Suprapubic skin (tissue), 4 donors: ENCODE results near the gene SHROOM3.

Experiments used
- CTCF ChIP-seq, 2 donors: fragments of 200-600 bp in 1 of 2; fragments of 450-650 bp in 1 of 2; sonication (generic) in 1 of 2; IDR thresholded peaks; one replicate each; pipeline ENCODE4 v1.5.1; 2016 to 2019; ENCODE audit warnings: antibody characterized with exemption in 2 of 2, mild to moderate bottlenecking in 1 of 2, moderate library complexity in 1 of 2
- POLR2A ChIP-seq, 2 donors: fragments of 450-650 bp; IDR thresholded peaks; one replicate each; pipeline ENCODE4 v1.6.1; 2017; ENCODE audit warnings: antibody characterized with exemption in 2 of 2, mild to moderate bottlenecking in 2 of 2, moderate library complexity in 2 of 2
- POLR2AphosphoS5 ChIP-seq, 3 donors: sonication (generic); formaldehyde crosslinking; IDR thresholded peaks; one replicate each; pipeline ENCODE4 v1.6.1; 2017; ENCODE audit warnings: antibody characterized with exemption in 3 of 3

- TF ChIP-seq CTCF (IDR thresholded peaks at IDR 0.05) (no peak), POLR2AphosphoS5 (IDR thresholded peaks at IDR 0.05) (no peak), POLR2A (IDR thresholded peaks at IDR 0.05) (no peak)
Observed at GRCh38 chr4:76511947-76512346, 76.9 kb downstream of the SHROOM3 start.
